HL-60 (cell line): ENCODE measurements around the gene GGPS1.

Experiments
- GABPA ChIP-seq: IDR thresholded peaks from 2 replicates; pipeline ENCODE4 v1.6.1; 2012; ENCODE audit warnings: low read depth
- POLR2AphosphoS5 ChIP-seq: IDR thresholded peaks from 2 replicates; pipeline ENCODE4 v1.6.1; 2012; ENCODE audit warnings: low read depth
- SPI1 ChIP-seq: IDR thresholded peaks from 2 replicates; pipeline ENCODE4 v1.6.1; 2012; ENCODE audit warnings: low read depth, mild to moderate bottlenecking, borderline replicate concordance
- TF ChIP-seq, protein P1 (sequence below): IDR thresholded peaks from one replicate; pipeline ENCODE4 v1.5.1; 2011; ENCODE audit warnings: low read length, control low read depth, inconsistent platforms; ENCODE audit not compliant: insufficient read depth
- TF ChIP-seq, protein P2 (sequence below): IDR thresholded peaks from 2 replicates; pipeline ENCODE4 v1.6.1; 2012; ENCODE audit warnings: low read depth; ENCODE audit not compliant: insufficient replicate concordance

DNA sequence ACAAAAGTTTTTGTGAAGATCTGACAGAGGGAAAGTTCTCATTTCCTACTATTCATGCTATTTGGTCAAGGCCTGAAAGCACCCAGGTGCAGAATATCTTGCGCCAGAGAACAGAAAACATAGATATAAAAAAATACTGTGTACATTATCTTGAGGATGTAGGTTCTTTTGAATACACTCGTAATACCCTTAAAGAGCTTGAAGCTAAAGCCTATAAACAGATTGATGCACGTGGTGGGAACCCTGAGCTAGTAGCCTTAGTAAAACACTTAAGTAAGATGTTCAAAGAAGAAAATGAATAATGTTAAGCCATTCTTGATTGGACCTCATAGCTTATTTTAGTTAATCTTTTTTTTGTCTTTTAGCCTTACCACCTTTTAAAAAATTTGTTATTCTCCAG, 14.1 kb downstream of the GGPS1 start:
- TF ChIP-seq, protein P1, sequence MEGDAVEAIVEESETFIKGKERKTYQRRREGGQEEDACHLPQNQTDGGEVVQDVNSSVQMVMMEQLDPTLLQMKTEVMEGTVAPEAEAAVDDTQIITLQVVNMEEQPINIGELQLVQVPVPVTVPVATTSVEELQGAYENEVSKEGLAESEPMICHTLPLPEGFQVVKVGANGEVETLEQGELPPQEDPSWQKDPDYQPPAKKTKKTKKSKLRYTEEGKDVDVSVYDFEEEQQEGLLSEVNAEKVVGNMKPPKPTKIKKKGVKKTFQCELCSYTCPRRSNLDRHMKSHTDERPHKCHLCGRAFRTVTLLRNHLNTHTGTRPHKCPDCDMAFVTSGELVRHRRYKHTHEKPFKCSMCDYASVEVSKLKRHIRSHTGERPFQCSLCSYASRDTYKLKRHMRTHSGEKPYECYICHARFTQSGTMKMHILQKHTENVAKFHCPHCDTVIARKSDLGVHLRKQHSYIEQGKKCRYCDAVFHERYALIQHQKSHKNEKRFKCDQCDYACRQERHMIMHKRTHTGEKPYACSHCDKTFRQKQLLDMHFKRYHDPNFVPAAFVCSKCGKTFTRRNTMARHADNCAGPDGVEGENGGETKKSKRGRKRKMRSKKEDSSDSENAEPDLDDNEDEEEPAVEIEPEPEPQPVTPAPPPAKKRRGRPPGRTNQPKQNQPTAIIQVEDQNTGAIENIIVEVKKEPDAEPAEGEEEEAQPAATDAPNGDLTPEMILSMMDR = no peak
- TF ChIP-seq, protein P2, sequence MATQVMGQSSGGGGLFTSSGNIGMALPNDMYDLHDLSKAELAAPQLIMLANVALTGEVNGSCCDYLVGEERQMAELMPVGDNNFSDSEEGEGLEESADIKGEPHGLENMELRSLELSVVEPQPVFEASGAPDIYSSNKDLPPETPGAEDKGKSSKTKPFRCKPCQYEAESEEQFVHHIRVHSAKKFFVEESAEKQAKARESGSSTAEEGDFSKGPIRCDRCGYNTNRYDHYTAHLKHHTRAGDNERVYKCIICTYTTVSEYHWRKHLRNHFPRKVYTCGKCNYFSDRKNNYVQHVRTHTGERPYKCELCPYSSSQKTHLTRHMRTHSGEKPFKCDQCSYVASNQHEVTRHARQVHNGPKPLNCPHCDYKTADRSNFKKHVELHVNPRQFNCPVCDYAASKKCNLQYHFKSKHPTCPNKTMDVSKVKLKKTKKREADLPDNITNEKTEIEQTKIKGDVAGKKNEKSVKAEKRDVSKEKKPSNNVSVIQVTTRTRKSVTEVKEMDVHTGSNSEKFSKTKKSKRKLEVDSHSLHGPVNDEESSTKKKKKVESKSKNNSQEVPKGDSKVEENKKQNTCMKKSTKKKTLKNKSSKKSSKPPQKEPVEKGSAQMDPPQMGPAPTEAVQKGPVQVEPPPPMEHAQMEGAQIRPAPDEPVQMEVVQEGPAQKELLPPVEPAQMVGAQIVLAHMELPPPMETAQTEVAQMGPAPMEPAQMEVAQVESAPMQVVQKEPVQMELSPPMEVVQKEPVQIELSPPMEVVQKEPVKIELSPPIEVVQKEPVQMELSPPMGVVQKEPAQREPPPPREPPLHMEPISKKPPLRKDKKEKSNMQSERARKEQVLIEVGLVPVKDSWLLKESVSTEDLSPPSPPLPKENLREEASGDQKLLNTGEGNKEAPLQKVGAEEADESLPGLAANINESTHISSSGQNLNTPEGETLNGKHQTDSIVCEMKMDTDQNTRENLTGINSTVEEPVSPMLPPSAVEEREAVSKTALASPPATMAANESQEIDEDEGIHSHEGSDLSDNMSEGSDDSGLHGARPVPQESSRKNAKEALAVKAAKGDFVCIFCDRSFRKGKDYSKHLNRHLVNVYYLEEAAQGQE = no peak
- TF ChIP-seq POLR2AphosphoS5 (no peak), GABPA (no peak), SPI1 (no peak)
